GM21367 (cell line): Measurements from ENCODE around the gene ELANE.

Experiments
- ATAC-seq: cut with Tn5 transposase; IDR thresholded peaks from one replicate; pipeline ENCODE4 v1.9.1; 2021; ENCODE audit not compliant: unreplicated experiment

The ELANE gene

DNA sequence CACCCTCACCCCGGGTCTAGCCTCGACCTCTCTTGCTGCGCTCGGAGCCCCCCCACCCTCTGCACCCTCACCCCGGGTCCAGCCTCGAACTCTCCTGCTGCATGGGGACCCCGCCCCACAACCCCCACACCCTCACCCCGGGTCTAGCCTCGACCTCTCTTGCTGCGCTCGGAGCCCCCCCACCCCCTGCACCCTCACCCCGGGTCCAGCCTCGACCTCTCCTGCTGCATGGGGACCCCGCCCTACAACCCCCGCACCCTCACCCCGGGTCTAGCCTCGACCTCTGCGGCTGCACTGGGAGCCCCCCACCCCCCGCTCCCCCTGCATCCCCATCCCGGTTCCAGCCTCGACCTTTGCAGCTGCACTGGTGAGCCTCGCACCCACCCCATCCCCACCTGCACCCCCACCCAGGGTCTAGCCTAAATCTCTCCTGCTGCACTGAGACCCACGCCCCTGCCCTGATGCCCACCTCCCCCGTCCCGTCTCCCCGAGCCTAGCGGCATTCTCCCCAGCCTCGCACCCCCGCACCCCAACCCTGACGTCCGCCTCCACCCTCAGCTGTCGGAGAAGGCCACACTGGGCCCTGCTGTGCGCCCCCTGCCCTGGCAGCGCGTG is 9.1 kb downstream of the ELANE start:
- no peak for ATAC-seq

DNA sequence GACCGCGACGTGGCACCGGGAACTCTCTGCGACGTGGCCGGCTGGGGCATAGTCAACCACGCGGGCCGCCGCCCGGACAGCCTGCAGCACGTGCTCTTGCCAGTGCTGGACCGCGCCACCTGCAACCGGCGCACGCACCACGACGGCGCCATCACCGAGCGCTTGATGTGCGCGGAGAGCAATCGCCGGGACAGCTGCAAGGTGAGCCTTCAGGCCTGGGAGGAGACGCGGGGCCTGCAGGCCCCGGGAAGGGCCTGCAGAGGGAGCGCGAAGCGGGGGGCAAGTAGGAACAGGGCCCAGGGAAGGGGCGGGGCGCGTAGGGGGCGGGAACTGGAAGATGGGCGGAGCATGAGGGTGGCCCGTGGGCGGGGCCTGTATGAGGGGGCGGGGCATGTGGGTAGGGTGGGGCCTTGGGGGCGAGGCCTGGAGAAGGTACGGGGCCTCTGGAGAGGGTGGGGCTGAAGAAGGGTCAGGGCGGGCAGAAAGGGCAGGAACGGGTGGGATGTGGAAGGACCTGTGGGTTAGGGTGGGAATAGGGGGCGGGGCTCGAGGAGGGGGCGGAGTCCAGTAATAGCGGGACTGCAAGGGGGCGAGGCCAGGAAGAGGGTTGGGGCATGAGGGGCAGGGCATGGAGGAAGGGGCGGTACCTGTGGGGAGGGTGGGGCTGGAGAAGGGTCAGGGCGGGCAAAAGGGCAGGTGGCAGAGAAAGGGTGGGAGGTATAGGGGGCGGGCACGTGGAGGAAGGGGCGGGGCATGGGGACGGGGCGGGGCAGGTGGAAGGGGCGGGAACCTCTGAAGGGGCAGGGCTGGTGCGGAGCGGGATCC is 9.9 kb downstream of the ELANE start:
- ATAC-seq, result no peak

DNA sequence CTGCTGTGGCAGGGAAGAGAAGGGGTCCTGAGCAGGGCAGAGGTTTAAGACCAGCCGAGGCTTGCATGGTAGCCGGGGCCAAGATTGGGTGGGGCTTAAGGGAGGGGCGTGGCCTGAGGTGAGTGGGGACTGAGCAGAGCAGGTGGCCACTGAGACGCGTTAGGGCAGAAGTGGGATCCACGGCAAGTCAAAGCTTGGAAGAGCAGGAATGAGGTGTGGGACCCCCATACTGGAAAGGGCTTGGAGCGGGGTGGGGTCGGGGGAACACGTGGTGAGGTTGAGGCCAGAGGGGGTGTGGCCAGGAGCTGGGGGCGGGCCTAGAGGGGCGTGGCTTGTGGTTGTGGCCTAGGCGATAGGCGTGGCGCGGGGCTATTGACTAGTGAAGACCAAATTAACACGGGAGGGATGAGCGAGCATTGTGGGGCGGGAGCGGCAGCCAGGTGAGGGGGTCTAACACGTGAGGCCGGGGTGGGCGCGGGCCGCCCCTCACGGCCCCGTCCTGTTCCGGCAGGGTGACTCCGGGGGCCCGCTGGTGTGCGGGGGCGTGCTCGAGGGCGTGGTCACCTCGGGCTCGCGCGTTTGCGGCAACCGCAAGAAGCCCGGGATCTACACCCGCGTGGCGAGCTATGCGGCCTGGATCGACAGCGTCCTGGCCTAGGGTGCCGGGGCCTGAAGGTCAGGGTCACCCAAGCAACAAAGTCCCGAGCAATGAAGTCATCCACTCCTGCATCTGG is 10.6 kb downstream of the ELANE start:
- ATAC-seq, result no peak

GRCh38 chr19:863315-863620 is 11.2 kb downstream of the ELANE start:
- no peak for ATAC-seq

- ATAC-seq, result no peak
Measured at GRCh38 chr19:866769-867300, 14.7 kb downstream of the ELANE start.

GRCh38 chr19:867301-867793 is 15.2 kb downstream of the ELANE start:
- no peak for ATAC-seq

DNA sequence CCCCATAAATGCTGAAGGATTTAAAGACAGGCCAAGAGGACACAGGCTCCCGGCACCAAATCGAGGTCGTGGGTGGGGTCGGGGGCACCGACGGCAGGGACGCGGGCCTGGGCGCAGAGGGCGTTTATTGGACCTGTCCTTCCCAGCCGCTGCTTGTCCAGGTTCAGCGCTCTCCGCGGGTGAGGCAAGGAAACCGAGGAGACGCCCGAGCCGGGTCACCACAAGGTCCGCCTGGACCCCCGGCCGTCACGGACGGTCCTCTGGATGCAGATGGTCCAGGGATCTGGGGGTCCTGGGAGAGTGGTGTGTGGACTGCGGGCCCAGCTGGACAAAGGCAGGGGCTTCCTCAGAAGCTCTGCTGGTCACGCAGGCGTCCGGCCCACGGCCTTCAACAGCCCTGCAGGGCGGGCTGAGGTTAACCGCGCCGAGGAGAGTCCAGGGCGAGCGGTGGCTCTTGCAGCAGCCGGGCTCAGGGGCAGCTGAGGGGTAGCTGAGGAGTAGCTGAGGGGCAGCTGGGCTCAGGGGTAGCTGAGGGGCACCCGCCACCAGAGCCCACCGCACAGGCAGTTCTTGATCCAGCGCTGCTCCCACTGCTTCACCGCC is 15.9 kb downstream of the ELANE start:
- no peak for ATAC-seq

DNA sequence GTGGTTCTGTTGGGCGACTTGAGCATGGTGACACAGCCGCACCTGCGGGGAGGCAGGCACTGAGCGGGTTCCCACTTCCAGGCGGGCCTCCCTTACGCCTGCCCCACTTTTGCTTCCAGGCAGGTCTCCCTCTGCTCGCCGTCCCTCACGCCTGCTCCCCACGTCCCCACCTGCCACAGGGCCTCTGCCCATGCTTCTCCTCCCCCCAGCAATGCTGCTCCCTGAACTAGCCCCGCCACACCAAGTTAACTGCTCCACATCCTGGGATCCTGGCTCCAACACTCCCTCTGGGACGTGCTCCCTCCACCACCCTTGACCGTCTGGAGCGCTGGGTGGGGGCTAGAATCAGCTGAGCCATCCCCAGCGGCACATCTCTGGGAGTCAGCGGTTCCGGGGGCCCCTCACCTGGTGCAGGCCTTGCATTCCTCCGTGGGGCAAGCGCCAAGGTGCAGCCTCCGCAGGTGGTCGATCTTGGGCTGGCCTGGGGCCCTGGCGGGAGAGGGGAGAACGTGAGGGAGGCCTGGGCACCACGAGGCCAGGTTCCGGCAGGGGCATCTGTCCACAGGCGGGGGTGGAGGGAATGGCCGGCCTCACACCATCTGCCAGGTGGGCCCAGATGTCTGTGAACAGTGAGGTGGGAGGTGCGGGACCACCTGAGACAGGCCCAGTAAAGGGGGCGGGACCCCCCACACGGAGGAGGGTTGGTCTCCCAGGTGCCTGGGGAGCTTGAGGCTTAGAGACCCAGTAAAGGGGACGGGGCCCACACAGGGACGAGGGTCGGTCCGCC is 16.5 kb downstream of the ELANE start:
- no peak for ATAC-seq

DNA sequence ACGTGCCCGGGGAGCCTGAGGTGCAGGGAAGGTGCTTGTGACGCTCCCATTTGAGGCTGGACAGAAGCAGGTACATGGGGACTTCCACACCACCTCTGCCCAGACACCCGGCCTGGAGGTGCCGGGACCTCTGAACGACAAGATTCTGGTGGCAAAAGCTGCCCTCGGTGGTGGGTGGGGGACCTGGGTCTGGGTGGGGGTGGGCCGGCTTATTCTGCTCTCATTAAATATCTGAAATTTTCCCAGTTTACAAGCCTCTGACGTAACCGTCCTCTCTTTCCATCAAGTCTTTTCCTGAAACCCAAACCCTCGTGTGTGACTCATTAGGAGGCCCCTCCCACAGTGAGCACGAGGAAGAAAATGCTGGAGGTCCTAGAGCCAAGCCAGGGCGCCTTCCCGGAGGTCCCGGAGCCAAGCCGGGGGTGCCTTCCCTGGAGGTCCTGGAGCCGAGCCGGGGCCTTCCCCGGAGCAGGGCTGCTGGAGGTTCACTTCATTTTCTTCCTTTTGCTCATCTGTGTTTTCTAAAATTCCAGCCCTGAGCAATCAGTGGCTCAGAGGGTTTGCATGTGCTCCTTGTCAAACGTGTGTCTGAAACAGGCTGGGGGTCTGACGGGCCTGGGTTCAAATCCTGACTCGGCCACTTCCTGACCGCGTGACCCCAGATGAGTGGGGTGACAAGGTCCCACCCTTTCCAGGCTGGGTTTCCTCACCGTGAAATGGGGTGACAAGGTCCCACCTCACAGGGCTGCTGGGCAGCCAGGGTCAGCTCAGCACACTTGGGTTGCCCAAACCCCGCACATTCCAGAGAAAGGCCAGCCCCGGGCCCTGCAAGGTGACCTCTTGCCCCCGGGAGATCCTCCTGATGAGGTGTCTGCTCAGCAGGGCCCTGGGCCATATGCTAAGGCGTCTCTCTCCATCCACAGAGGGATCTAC is 17.4 kb downstream of the ELANE start:
- no peak for ATAC-seq

- no peak for ATAC-seq
Measured at GRCh38 chr19:870314-870713, 18.2 kb downstream of the ELANE start.

DNA sequence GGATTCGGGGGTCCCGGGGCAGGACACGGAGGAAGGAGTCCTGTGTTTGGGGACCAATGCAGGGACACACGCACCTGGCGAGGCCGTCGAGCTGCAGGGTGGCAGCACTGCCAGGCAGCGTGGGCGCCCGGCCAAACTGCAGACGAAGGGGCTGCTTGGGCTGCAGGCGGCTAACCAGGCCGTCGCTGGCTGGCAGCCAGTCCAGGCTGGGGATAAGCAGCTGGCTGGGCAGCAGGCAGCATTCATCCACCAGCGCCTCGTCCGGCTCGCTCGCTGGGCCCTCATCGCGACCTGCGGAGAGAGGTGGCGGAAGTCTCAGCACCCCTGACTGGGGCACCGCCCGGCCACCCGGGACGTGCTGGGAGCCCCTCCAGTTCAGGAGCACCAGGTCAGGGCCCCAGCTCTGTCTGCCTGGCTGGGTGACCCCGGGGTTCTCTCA is 18.9 kb downstream of the ELANE start:
- no peak for ATAC-seq

- ATAC-seq, result no peak
Measured at GRCh38 chr19:871446-872265, 19.6 kb downstream of the ELANE start.

- ATAC-seq, result peak; percentile 39
Measured at GRCh38 chr19:872266-872951, 20.3 kb downstream of the ELANE start.

- ATAC-seq, result no peak
Measured at GRCh38 chr19:873084-873483, 21.0 kb downstream of the ELANE start.

DNA sequence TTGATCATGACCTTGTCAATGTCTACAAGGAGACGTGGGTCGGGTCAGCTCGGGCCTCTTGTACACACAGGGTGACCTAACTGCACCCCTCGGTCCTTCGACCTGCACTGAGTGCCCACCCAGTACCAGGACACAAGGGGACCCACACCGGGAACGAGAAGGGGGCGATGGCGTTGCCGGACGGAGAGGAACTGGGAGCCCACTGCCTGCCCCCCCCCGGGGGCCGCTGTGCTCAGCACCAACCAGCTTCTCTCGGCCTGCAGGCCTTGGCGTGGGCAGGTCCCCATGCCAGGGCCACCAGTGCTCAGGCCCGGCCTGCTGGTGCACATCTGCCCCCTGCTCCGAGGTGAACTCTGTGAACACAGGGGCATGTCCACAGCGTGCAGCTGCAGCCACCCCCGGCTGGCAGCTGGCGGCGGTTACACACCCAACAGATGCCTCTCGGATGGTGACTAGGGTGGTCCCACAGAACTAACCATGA is 21.5 kb downstream of the ELANE start:
- no peak for ATAC-seq

DNA sequence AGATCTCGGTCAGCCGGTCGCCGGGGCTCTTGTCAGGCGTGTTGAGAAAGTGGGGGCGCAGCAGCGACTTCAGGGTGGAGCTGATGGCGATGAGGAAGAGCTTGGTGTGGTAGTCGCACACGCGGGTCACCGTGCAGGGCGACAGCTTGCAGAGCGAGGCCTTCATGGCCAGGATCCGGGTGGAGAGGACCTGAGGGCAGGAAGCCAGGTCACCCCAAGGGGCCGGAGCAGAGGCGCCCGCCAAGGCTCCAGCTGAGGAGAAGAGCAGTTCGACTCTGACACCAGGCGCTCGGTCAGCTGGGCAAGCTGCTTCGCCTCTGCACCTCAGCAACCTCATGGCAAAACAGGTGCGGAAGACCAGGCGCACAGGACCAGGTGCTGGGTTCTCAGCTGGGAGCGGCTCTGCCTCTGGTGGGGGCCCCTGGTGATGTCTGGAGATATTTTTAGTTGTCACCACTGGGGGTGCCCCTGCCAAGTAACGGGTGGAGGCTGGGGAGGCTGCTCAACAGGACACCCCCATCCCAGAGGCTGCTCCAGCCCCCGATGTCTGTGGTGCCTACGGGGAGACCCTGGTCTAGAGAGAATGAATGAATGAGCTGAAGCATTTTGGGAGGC is 23.3 kb downstream of the ELANE start:
- no peak for ATAC-seq

GRCh38 chr19:876089-876488 is 24.0 kb downstream of the ELANE start:
- ATAC-seq, result no peak
